ENCODE measurements around the gene ABCC10. TPM values are rescaled to one million over a fixed set of nuclear protein-coding genes. Genes with fewer than 3 reads are reported as not detected.

The ABCC10 gene
- total RNA-seq, 6 experiments from 2014 or later = 26.2 to 41.6 (median 30.3) TPM

GRCh38 chr6:43442935-43443334, 15.6 kb downstream of the ABCC10 start:
- DNase-seq = no peak
- no peaks in the 10 kb centered on the region for H3K4me1 Mint-ChIP-seq (ENCODE audit: low read depth)
- no peak overlapping the region for H3K4me3 Mint-ChIP-seq
- no peaks in the 10 kb centered on the region; the same call in none of the 2 replicates for H3K27me3 Mint-ChIP-seq (ENCODE audit: insufficient read depth)
- H3K9me3 Mint-ChIP-seq = no peaks in the 10 kb centered on the region
- TF ChIP-seq CTCF (IDR thresholded peaks at IDR 0.05) = no peak
- peaks cover 4% of the 10 kb centered on the region; the same call in 1 of the 2 replicates for H3K36me3 Mint-ChIP-seq (ENCODE audit: low read depth)
- H3K27ac Mint-ChIP-seq = no peak overlapping the region

- Mint-ChIP-seq H3K27ac (no peak overlapping the region), H3K27me3 (ENCODE audit: insufficient read depth) (no peaks in the 10 kb centered on the region; the same call in 1 of the 2 replicates), H3K4me3 (no peak overlapping the region), H3K4me1 (ENCODE audit: low read depth) (no peaks in the 10 kb centered on the region), H3K36me3 (ENCODE audit: low read depth) (peaks cover 4% of the 10 kb centered on the region; the same call in 1 of the 2 replicates), H3K9me3 (no peaks in the 10 kb centered on the region)
- no peak for DNase-seq
- no peak for TF ChIP-seq CTCF (IDR thresholded peaks at IDR 0.05)
Observed at GRCh38 chr6:43444036-43444435, 16.7 kb downstream of the ABCC10 start.

GRCh38 chr6:43444582-43444981, 17.2 kb downstream of the ABCC10 start:
- H3K4me1 Mint-ChIP-seq (ENCODE audit: low read depth) = no peaks in the 10 kb centered on the region
- H3K27ac Mint-ChIP-seq = no peak overlapping the region
- H3K27me3 Mint-ChIP-seq (ENCODE audit: insufficient read depth) = no peaks in the 10 kb centered on the region; the same call in 1 of the 2 replicates
- H3K36me3 Mint-ChIP-seq (ENCODE audit: low read depth) = peaks cover 4% of the 10 kb centered on the region; the same call in 1 of the 2 replicates
- H3K4me3 Mint-ChIP-seq = no peak overlapping the region
- TF ChIP-seq CTCF (IDR thresholded peaks at IDR 0.05) = no peak
- DNase-seq = no peak
- H3K9me3 Mint-ChIP-seq = no peaks in the 10 kb centered on the region

- Mint-ChIP-seq H3K9me3 (no peaks in the 10 kb centered on the region), H3K4me3 (no peak overlapping the region), H3K4me1 (ENCODE audit: low read depth) (no peaks in the 10 kb centered on the region), H3K27ac (no peak overlapping the region), H3K27me3 (ENCODE audit: insufficient read depth) (no peaks in the 10 kb centered on the region; the same call in 1 of the 2 replicates), H3K36me3 (ENCODE audit: low read depth) (peaks cover 4% of the 10 kb centered on the region; the same call in 1 of the 2 replicates)
- DNase-seq = no peak
- TF ChIP-seq CTCF (IDR thresholded peaks at IDR 0.05) = no peak
Observed at GRCh38 chr6:43445576-43445975, 18.2 kb downstream of the ABCC10 start.

- Mint-ChIP-seq H3K27ac (no peak overlapping the region), H3K27me3 (ENCODE audit: insufficient read depth) (no peaks in the 10 kb centered on the region; the same call in 1 of the 2 replicates), H3K9me3 (no peaks in the 10 kb centered on the region), H3K4me1 (ENCODE audit: low read depth) (no peaks in the 10 kb centered on the region), H3K36me3 (ENCODE audit: low read depth) (peaks cover 4% of the 10 kb centered on the region; the same call in 1 of the 2 replicates), H3K4me3 (no peak overlapping the region)
- DNase-seq = no peak
- no peak for TF ChIP-seq CTCF (IDR thresholded peaks at IDR 0.05)
Observed at GRCh38 chr6:43447604-43448003, 20.3 kb downstream of the ABCC10 start.

- no peak overlapping the region for H3K4me3 Mint-ChIP-seq
- H3K27ac Mint-ChIP-seq = no peak overlapping the region
- H3K27me3 Mint-ChIP-seq (ENCODE audit: insufficient read depth) = no peaks in the 10 kb centered on the region
- no peak for TF ChIP-seq CTCF (IDR thresholded peaks at IDR 0.05)
- H3K9me3 Mint-ChIP-seq = no peaks in the 10 kb centered on the region
- DNase-seq = no peak
- peaks cover 2% of the 10 kb centered on the region; the same call in 1 of the 2 replicates for H3K4me1 Mint-ChIP-seq (ENCODE audit: low read depth)
- no peaks in the 10 kb centered on the region for H3K36me3 Mint-ChIP-seq (ENCODE audit: low read depth)
Observed at GRCh38 chr6:43448916-43449315, 21.6 kb downstream of the ABCC10 start.
